K562 (cell line): ENCODE results near the gene CEBPZ. TPM values are rescaled to one million over a fixed set of nuclear protein-coding genes. Genes with fewer than 3 reads are reported as not detected.
A peak's percentile ranks its signal among the peaks of the same experiment; 100 is the strongest.

Experiments
- ATAC-seq: fragments of 200-7000 bp; cut with Tn5 transposase; 3 replicates; pipeline ENCODE4 v1.9.1; 2020; ENCODE audit warnings: moderate library complexity
- BruUV-seq: library from RNA; stranded (reverse); fragments of 400-500 nt; replicated peaks from 2 replicates; lab custom pipeline; 2021; lab: Mats Ljungman, UMichigan
- CTCF ChIA-PET: fragments of 300-600 bp; formaldehyde crosslinking; extraction: SDS; loops from one replicate; lab custom pipeline; 2021; ENCODE audit warnings: low intra/inter-chr PET ratio; lab: Yijun Ruan, JAX
- POLR2A ChIA-PET: fragments of 300-600, 350-650 bp; sonication (Branson Sonifier 250); formaldehyde crosslinking; extraction: SDS; loops from one replicate; lab custom pipeline; 2021; ENCODE audit warnings: antibody characterized with exemption, inconsistent platforms; lab: Yijun Ruan, JAX
- DNase-seq, 4 experiments: peaks; one replicate each; pipeline versions ENCODE4 v3.0.0 to v3.0.0-alpha.2; 2011 to 2018; ENCODE audit warnings: low spot score in 3 of 4, mixed read lengths in 3 of 4; ENCODE audit errors: extremely low read depth in 1 of 4
- FAIRE-seq: peaks from 2 replicates; lab custom pipeline; 2011; peaks lifted over from hg19 to GRCh38; lab: Jason Lieb, UNC
- H2AFZ ChIP-seq: 2 replicates; pipeline ENCODE4 v1.6.0; 2011; ENCODE audit warnings: low read depth, low read length, control low read depth, inconsistent platforms
- H3K27ac ChIP-seq: fragments of 200-600 bp; 3 replicates; pipeline ENCODE4 v1.8.0; 2011; ENCODE audit warnings: low read depth, mild to moderate bottlenecking, control low read depth, inconsistent platforms, low read length, moderate library complexity, mixed read lengths; ENCODE audit errors: extremely low read depth
- H3K27me3 ChIP-seq, 2 experiments: fragments of 300-600 bp in 1 of 2; 2 replicates in 1 of 2; 3 replicates in 1 of 2; pipeline versions ENCODE4 v1.6.0 to v1.8.0; 2011; ENCODE audit warnings: inconsistent platforms in 2 of 2, low read length in 2 of 2, mild to moderate bottlenecking in 1 of 2, mixed read lengths in 1 of 2, moderate library complexity in 1 of 2; ENCODE audit not compliant: control insufficient read depth in 2 of 2, insufficient read depth in 2 of 2
- H3K36me3 ChIP-seq: fragments of 300-600 bp; 3 replicates; pipeline ENCODE4 v1.8.0; 2011; ENCODE audit warnings: mild to moderate bottlenecking, low read length, inconsistent platforms; ENCODE audit not compliant: control insufficient read depth, insufficient read depth
- H3K4me1 ChIP-seq, 2 experiments: fragments of 200-600 bp in 1 of 2; replicated peaks in 1 of 2; 2 replicates in 1 of 2; 3 replicates in 1 of 2; pipeline versions ENCODE4 v1.5.1 to v1.8.0; 2011; ENCODE audit warnings: inconsistent platforms in 2 of 2, low read length in 2 of 2, mild to moderate bottlenecking in 1 of 2, mixed read lengths in 1 of 2, moderate library complexity in 1 of 2; ENCODE audit not compliant: control insufficient read depth in 2 of 2, insufficient read depth in 2 of 2
- H3K4me2 ChIP-seq: 2 replicates; pipeline ENCODE4 v1.6.1; 2011; ENCODE audit warnings: low read length, control low read depth, inconsistent platforms, mixed read lengths; ENCODE audit not compliant: insufficient read depth
- H3K4me3 ChIP-seq: fragments of 200-600 bp; sonication (generic), shearing (Covaris generic); 2 replicates; pipeline ENCODE4 v1.5.1; 2016; ENCODE audit warnings: control low read depth, inconsistent platforms
- H3K79me2 ChIP-seq: fragments of 200-600 bp; 3 replicates; pipeline ENCODE4 v1.8.0; 2011; ENCODE audit warnings: low read length, inconsistent platforms; ENCODE audit not compliant: control insufficient read depth, insufficient read depth
- H3K9ac ChIP-seq, 2 experiments: 2 replicates each; pipeline versions ENCODE4 v1.6.0 to v1.6.1; 2011; ENCODE audit warnings: low read depth in 2 of 2, low read length in 2 of 2, control low read depth in 1 of 2, inconsistent platforms in 1 of 2, mild to moderate bottlenecking in 1 of 2, mixed read lengths in 1 of 2; ENCODE audit not compliant: insufficient read depth in 1 of 2
- H3K9me1 ChIP-seq: one replicate; pipeline ENCODE4 v1.6.0; 2011; ENCODE audit warnings: inconsistent platforms, mild to moderate bottlenecking, low read length, moderate library complexity; ENCODE audit not compliant: control insufficient read depth, insufficient read depth
- H3K9me3 ChIP-seq: replicated peaks from 2 replicates; pipeline ENCODE4 v1.5.1; 2011; ENCODE audit warnings: low read depth, low read length, inconsistent platforms; ENCODE audit not compliant: control insufficient read depth, insufficient read depth
- H4K20me1 ChIP-seq: replicated peaks from 2 replicates; pipeline ENCODE4 v1.6.1; 2011; ENCODE audit warnings: low read length, inconsistent platforms, mixed read lengths; ENCODE audit not compliant: control insufficient read depth, insufficient read depth
- ATF3 ChIP-seq, 2 experiments: fragments of 450-650 bp in 1 of 2; sonication (generic) in 1 of 2; formaldehyde crosslinking in 1 of 2; IDR thresholded peaks in 1 of 2; conservative IDR thresholded peaks in 1 of 2; 2 replicates each; pipeline versions ENCODE4 v1.6.1 to v1.8.1; 2016 to 2023; ENCODE audit warnings: mild to moderate bottlenecking in 2 of 2, moderate library complexity in 2 of 2, inconsistent platforms in 1 of 2, missing genetic modification reagents in 1 of 2
- EGR1 ChIP-seq: fragments of 450-650 bp; conservative IDR thresholded peaks from 2 replicates; pipeline ENCODE4 v1.6.1; 2017; ENCODE audit warnings: mild to moderate bottlenecking
- FOSL1 ChIP-seq: fragments of 200-800 bp; sonication (Bioruptor generic); conservative IDR thresholded peaks from 2 replicates; pipeline ENCODE4 v1.6.1; 2016; ENCODE audit warnings: missing genetic modification characterization, missing compliant biosample characterization
- HDAC8 ChIP-seq: fragments of 450-650 bp; IDR thresholded peaks from 2 replicates; pipeline ENCODE4 v1.6.1; 2016; ENCODE audit warnings: mild to moderate bottlenecking, missing genetic modification characterization, moderate library complexity, missing compliant biosample characterization
- NR2C2 ChIP-seq, 2 experiments: fragments of 200-800 bp in 1 of 2; sonication (Bioruptor generic) in 1 of 2; sonication (generic) in 1 of 2; formaldehyde crosslinking in 1 of 2; IDR thresholded peaks; 2 replicates each; pipeline versions ENCODE4 v1.6.1 to v1.8.0; 2016 to 2022; ENCODE audit warnings: mild to moderate bottlenecking in 1 of 2, missing compliant biosample characterization in 1 of 2, missing genetic modification characterization in 1 of 2, missing genetic modification reagents in 1 of 2
- PRDM10 ChIP-seq: fragments of 450-650 bp; IDR thresholded peaks from 2 replicates; pipeline ENCODE4 v1.6.1; 2018; ENCODE audit not compliant: partially characterized antibody
- SMAD4 ChIP-seq: fragments of 250-450 bp; sonication (Bioruptor Pico); conservative IDR thresholded peaks from 2 replicates; pipeline ENCODE4 v1.8.0; 2021; ENCODE audit warnings: inconsistent platforms, mild to moderate bottlenecking, moderate library complexity
- TOE1 ChIP-seq, 2 experiments: fragments of 450-650 bp in 1 of 2; sonication (generic) in 1 of 2; formaldehyde crosslinking in 1 of 2; IDR thresholded peaks; 2 replicates each; pipeline versions ENCODE4 v1.7.1 to v1.8.0; 2016 to 2022; ENCODE audit warnings: borderline replicate concordance in 2 of 2, mild to moderate bottlenecking in 2 of 2, antibody characterized with exemption in 1 of 2, inconsistent platforms in 1 of 2, low read depth in 1 of 2, missing genetic modification reagents in 1 of 2, moderate library complexity in 1 of 2
- YBX1 ChIP-seq: fragments of 450-650 bp; IDR thresholded peaks from 2 replicates; pipeline ENCODE4 v1.7.1; 2016; ENCODE audit warnings: mild to moderate bottlenecking
- ZBTB33 ChIP-seq: sonication (generic); formaldehyde crosslinking; IDR thresholded peaks from 2 replicates; pipeline ENCODE4 v1.8.1; 2023; ENCODE audit warnings: mild to moderate bottlenecking, missing genetic modification reagents
- WGBS: fragments of 100-300 bp; shearing (Covaris generic); methylation state at CpG from one replicate; pipeline ENCODE4 v1.1.6; 2016; ENCODE audit warnings: low coverage, mixed read lengths; ENCODE audit not compliant: insufficient coverage; ENCODE audit errors: missing lambda C conversion rate; 5-methylcytosine and 5-hydroxymethylcytosine counted together
- in situ Hi-C: fragments of 300-500 bp; cut with MboI; formaldehyde crosslinking; loops from 4 replicates; pipeline ENCODE4 v1.15.0; 2018; ENCODE audit warnings: inconsistent platforms, mixed read lengths
- intact Hi-C: fragments of 100-400 bp; cut with micrococcal nuclease; formaldehyde crosslinking; loops from 2 replicates; pipeline ENCODE4 v1.14.2; 2022
- polyA plus RNA-seq, 8 experiments: library from polyadenylated mRNA; depleted of rRNA in 4 of 8; stranded (reverse) in 5 of 8; unstranded in 3 of 8; fragments of >200 nt; fragmentation: Nextera tagmentation in 2 of 8; fragmentation: Illumina TruSeq in 1 of 8; extraction: Ambion mirVana in 2 of 8; extraction: Trizol in 1 of 8; gene quantifications; 2 replicates each; pipeline versions ENCODE4 v1.2.1 to v1.2.3, GENCODE V29; 2011 to 2014; ENCODE audit warnings: inconsistent platforms in 1 of 8, missing spikeins in 1 of 8
- total RNA-seq, 7 experiments: library from RNA; depleted of rRNA in 6 of 7; stranded (reverse); fragments of >200 nt in 6 of 7; fragmentation: Illumina TruSeq in 2 of 7; extraction: Trizol in 2 of 7; gene quantifications; 2 replicates each; pipeline versions ENCODE4 v1.2.1 to v1.2.3, GENCODE V29; 2011 to 2021; ENCODE audit warnings: low replicate concordance in 1 of 7

CEBPZ gene
- total and polyA plus RNA-seq, 9 of the 15 experiments (the other 6 are each of a cell fraction or from before 2014, with no cell fraction given) = 49.7 to 160 (median 82.8) TPM

GRCh38 chr2:37189452-37190153, 41.8 kb downstream of the CEBPZ start:
- BruUV-seq = no TSS peak
- Histone ChIP-seq H3K27ac (no peak overlapping the region), H3K9me3 (no peaks in the 10 kb centered on the region), H3K4me1 (peaks cover 3 to 9% of the 10 kb centered on the region in 2 experiments; a peak in 2 of 5 replicates), H2AFZ (peak overlapping the region; percentile 66; the same call in 1 of the 2 replicates), H3K9me1 (no peaks in the 10 kb centered on the region), H3K27me3 (peaks cover 0 to 8% of the 10 kb centered on the region in 2 experiments; a peak in 2 of 5 replicates), H3K36me3 (no peaks in the 10 kb centered on the region), H3K79me2 (no peaks in the 10 kb centered on the region), H3K4me2 (no peak overlapping the region), H3K4me3 (no peak overlapping the region), H4K20me1 (no peaks in the 10 kb centered on the region), H3K9ac (no peak overlapping the region)
- intact Hi-C loops = no loop called here
- CTCF ChIA-PET = no interaction called here
- DNase-seq = peak in 2 of 4 experiments; percentile 31 to 42
- in situ Hi-C loops = no loop called here
- peak; percentile 87 for ATAC-seq
- POLR2A ChIA-PET = interaction anchor here (1.2 to 1.6 kb wide), 2 partner anchors 12 kb away, joined by 4 to 8 read pairs; no protein-coding TSS in a partner anchor
- WGBS = 44% methylated on average over 6 of the region's 6 CpGs
- peak; percentile 74 for FAIRE-seq
- TF ChIP-seq SMAD4 (CRISPR knock-in tag) (0 out of 2 replicates have a peak, but pooled peaks have one; percentile 13), FOSL1 (tag) (peak; percentile 74), HDAC8 (tag) (no peak), YBX1 (no peak), ATF3 (IDR thresholded peaks at IDR 0.05) (peak; percentile 43; the same call in 1 of the 2 replicates), ATF3 (CRISPR knock-in tag; conservative IDR thresholded peaks at IDR 0.05) (no peak), PRDM10 (peak; percentile 45), EGR1 (no peak), TOE1 (IDR thresholded peaks at IDR 0.05; ENCODE audit: borderline replicate concordance) (peak; percentile 12; the same call in 1 of the 2 replicates), TOE1 (CRISPR knock-in tag; IDR thresholded peaks at IDR 0.05; ENCODE audit: borderline replicate concordance, low read depth) (no peak), ZBTB33 (CRISPR knock-in tag) (0 out of 2 replicates have a peak, but pooled peaks have one; percentile 26), NR2C2 (CRISPR knock-in tag; IDR thresholded peaks at IDR 0.05) (no peak), NR2C2 (tag; IDR thresholded peaks at IDR 0.05) (peak; percentile 54; the same call in 1 of the 2 replicates)
